ENCODE data around the gene KIF22. TPM values are rescaled to one million over a fixed set of nuclear protein-coding genes. Genes with fewer than 3 reads are reported as not detected.

The KIF22 gene
- total RNA-seq, 1 experiment from 2014 or later: 155 TPM

DNA sequence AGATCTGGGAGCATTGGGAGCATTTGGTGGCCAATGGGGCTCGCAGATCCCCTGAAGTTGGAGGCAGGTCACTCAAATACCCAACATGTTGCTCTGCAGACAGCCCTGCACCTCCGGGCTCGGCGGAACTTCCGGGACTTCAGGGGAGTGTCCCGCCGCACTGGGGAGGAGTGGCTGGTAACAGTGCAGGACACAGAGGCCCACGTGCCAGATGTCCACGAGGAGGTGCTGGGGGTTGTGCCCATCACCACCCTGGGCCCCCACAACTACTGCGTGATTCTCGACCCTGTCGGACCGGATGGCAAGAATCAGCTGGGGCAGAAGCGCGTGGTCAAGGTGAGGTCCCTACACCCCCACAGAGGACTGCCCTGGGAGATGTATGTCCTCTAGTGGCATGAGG, 46.1 kb downstream of the KIF22 start:
- no peak overlapping the region for H3K9ac ChIP-seq (ENCODE audit: low read length)
- POLR2A ChIA-PET: no interaction called here
- no peak overlapping the region for H3K4me2 ChIP-seq (ENCODE audit: low read length)
- no peaks in the 10 kb centered on the region for H4K20me1 ChIP-seq (ENCODE audit: insufficient read depth)
- H2AFZ ChIP-seq (ENCODE audit: low read depth, low read length, poor library complexity, severe bottlenecking): no peak overlapping the region
- DNase-seq (ENCODE audit: low read depth, low spot score): no peak
- H3K4me1 ChIP-seq (ENCODE audit: control insufficient read depth in 1 of 2, insufficient read depth in 2 of 2, low read length in 2 of 2): peaks cover 0 to 6% of the 10 kb centered on the region in 2 experiments; a peak in 2 of 4 replicates
- H3K27ac ChIP-seq (ENCODE audit: low read depth, low read length): no peak overlapping the region
- H3K36me3 ChIP-seq (ENCODE audit: control insufficient read depth in 1 of 2, insufficient read depth in 2 of 2, low read length in 2 of 2): peaks cover 2 to 8% of the 10 kb centered on the region in 2 experiments; a peak in 3 of 4 replicates
- no peak for ATAC-seq
- H3K9me2 ChIP-seq (ENCODE audit: insufficient read depth): no peaks in the 10 kb centered on the region
- no peaks in the 10 kb centered on the region for H3K79me2 ChIP-seq (ENCODE audit: insufficient read depth, low read length)
- no peak overlapping the region for H3K4me3 ChIP-seq (replicated peaks in 1 of 2; ENCODE audit: low read depth in 1 of 2, low read length in 2 of 2)
- no peaks in the 10 kb centered on the region for H3K27me3 ChIP-seq (ENCODE audit: insufficient read depth, low read length)
- intact Hi-C loops (cut with micrococcal nuclease): no loop called here
- no peaks in the 10 kb centered on the region for H3K9me3 ChIP-seq (ENCODE audit: control insufficient read depth in 1 of 2, insufficient read depth in 1 of 2, low read depth in 1 of 2, low read length in 2 of 2)
- RAD21 ChIA-PET (ENCODE audit: low non-redundant PET in 1 of 2, low total read pairs in 2 of 2, uncharacterized antibody in 2 of 2, unreplicated experiment in 2 of 2): no interaction called here
- TF ChIP-seq MAX (IDR thresholded peaks at IDR 0.05) (no peak), CBX3 (IDR thresholded peaks at IDR 0.05; ENCODE audit: low read depth) (no peak), POLR2AphosphoS5 (IDR thresholded peaks at IDR 0.05; ENCODE audit: low read depth, low read length) (no peak), RAD21 (IDR thresholded peaks at IDR 0.05; ENCODE audit: low read depth) (no peak), POLR2A (IDR thresholded peaks at IDR 0.05; ENCODE audit: borderline replicate concordance, extremely low read depth, insufficient read depth, insufficient read length) (no peak), ZNF274 (IDR thresholded peaks at IDR 0.05; ENCODE audit: low read depth, low read length) (no peak), SIN3A (IDR thresholded peaks at IDR 0.05; ENCODE audit: low read depth) (no peak), ELF1 (IDR thresholded peaks at IDR 0.05; ENCODE audit: borderline replicate concordance, low read depth) (no peak), SRF (IDR thresholded peaks at IDR 0.05; ENCODE audit: low read depth) (no peak)
- CTCF ChIA-PET: no interaction called here
- no TSS peak for BruUV-seq (replicated peaks)

DNA sequence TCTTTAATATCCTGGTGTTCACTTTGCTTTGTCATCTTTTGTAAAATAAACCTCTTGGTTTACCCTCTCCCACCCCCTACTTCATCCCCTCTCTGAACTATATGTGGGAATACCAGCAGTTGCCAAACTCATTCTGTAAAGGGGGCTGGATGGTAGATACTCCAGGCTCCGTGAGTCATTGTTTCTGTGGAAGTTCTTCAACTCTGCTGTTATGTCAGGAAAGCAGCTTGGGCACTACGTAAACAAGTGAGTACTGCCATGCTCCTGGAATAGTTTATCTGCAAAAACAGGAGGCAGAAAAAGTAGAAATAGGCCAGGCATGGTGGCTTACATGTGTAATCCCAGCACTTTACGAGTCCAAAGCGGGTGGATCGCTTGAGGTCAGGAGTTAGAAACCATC, 47.3 kb downstream of the KIF22 start:
- H3K79me2 ChIP-seq (ENCODE audit: insufficient read depth, low read length): no peaks in the 10 kb centered on the region
- H3K27me3 ChIP-seq (ENCODE audit: insufficient read depth, low read length): no peaks in the 10 kb centered on the region
- H2AFZ ChIP-seq (ENCODE audit: low read depth, low read length, poor library complexity, severe bottlenecking): no peak overlapping the region
- no peak overlapping the region for H3K27ac ChIP-seq (ENCODE audit: low read depth, low read length)
- H3K4me2 ChIP-seq (ENCODE audit: low read length): no peak overlapping the region
- H3K36me3 ChIP-seq (ENCODE audit: control insufficient read depth in 1 of 2, insufficient read depth in 2 of 2, low read length in 2 of 2): peaks cover 2 to 8% of the 10 kb centered on the region in 2 experiments; a peak in 3 of 4 replicates
- DNase-seq (ENCODE audit: low read depth, low spot score) (no peak), ATAC-seq (no peak)
- intact Hi-C loops (cut with micrococcal nuclease): no loop called here
- peaks cover 0 to 6% of the 10 kb centered on the region in 2 experiments; a peak in 2 of 4 replicates for H3K4me1 ChIP-seq (ENCODE audit: control insufficient read depth in 1 of 2, insufficient read depth in 2 of 2, low read length in 2 of 2)
- CTCF ChIA-PET: interaction anchor here (1.5 kb wide), 1 partner anchor 22 kb away, joined by 4 read pairs; the partner anchor contains the start of gene PAGR1
- no peak overlapping the region for H3K4me3 ChIP-seq (replicated peaks in 1 of 2; ENCODE audit: low read depth in 1 of 2, low read length in 2 of 2)
- RAD21 ChIA-PET (ENCODE audit: low non-redundant PET in 1 of 2, low total read pairs in 2 of 2, uncharacterized antibody in 2 of 2, unreplicated experiment in 2 of 2): no interaction called here
- H3K9ac ChIP-seq (ENCODE audit: low read length): no peak overlapping the region
- H3K9me2 ChIP-seq (ENCODE audit: insufficient read depth): no peaks in the 10 kb centered on the region
- POLR2A ChIA-PET: interaction anchor here (0.6 to 1.4 kb wide), 2 partner anchors 11 to 29 kb away, joined by 5 to 7 read pairs; no protein-coding TSS in a partner anchor
- no TSS peak for BruUV-seq (replicated peaks)
- H3K9me3 ChIP-seq (ENCODE audit: control insufficient read depth in 1 of 2, insufficient read depth in 1 of 2, low read depth in 1 of 2, low read length in 2 of 2): no peaks in the 10 kb centered on the region
- H4K20me1 ChIP-seq (ENCODE audit: insufficient read depth): no peaks in the 10 kb centered on the region
- TF ChIP-seq POLR2A (IDR thresholded peaks at IDR 0.05; ENCODE audit: borderline replicate concordance, extremely low read depth, insufficient read depth, insufficient read length) (no peak), EGR1 (IDR thresholded peaks at IDR 0.05; ENCODE audit: low read depth) (no peak), TCF7L2 (IDR thresholded peaks at IDR 0.05; ENCODE audit: borderline replicate concordance, extremely low read depth, insufficient read depth, insufficient read length) (no peak), ZBTB33 (IDR thresholded peaks at IDR 0.05; ENCODE audit: extremely low read depth, insufficient replicate concordance, low read length) (no peak), CTCF (IDR thresholded peaks at IDR 0.05 in 2 of 3, conservative IDR thresholded peaks at IDR 0.05 in 1 of 3; ENCODE audit: borderline replicate concordance in 1 of 3, insufficient read depth in 1 of 3, low read depth in 2 of 3, low read length in 2 of 3) (no peak), EZH2phosphoT487 (IDR thresholded peaks at IDR 0.05; ENCODE audit: borderline replicate concordance) (no peak), JUND (IDR thresholded peaks at IDR 0.05) (no peak), MAX (IDR thresholded peaks at IDR 0.05) (no peak), SP1 (IDR thresholded peaks at IDR 0.05; ENCODE audit: low read depth) (no peak), CBX3 (IDR thresholded peaks at IDR 0.05; ENCODE audit: low read depth) (no peak)
- TF ChIP-seq, protein P1, sequence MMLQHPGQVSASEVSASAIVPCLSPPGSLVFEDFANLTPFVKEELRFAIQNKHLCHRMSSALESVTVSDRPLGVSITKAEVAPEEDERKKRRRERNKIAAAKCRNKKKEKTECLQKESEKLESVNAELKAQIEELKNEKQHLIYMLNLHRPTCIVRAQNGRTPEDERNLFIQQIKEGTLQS (IDR thresholded peaks at IDR 0.05): no peak
